ENCODE measurements around the gene DTNA.

Gene DTNA

DNA sequence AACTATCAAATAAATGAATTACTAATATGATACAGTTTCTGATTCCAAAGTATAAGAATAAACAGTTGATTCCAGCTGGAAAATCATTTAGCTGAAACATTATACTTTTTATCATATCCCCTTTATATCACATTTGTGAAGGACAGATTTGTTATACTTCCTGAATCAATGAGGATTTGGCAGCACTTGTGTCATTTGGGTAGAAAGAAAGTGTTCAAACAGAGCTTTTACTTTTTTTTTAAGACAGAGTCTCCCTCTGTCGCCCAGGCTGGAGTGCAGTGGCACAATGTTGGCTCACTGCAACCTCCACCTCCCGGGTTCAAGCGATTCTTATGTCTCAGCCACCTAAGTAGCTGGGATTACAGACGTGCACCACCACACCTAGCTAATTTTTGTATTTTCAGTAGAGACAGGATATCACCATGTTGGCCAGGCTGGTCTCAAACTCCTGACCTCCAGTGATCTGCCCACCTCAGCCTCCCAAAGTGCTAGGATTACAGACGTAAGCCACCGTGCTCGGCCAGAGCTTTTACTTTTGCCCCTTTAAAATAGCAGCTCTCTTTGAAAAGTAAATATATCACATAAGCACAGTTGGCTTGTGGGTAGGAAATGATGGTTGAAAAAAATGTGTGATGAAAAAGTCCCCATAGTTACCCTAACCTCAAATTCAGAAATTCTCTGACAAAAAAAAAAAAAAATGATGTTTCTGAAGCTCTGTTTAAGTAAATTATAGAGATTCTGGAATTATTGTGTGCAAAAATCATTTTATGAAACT, 95.2 kb downstream of the DTNA start:
- no peak for DNase-seq

- no peak for DNase-seq
Observed at GRCh38 chr18:34805878-34806351, 95.8 kb downstream of the DTNA start.

- DNase-seq = peak in 3 of 58 donors; percentile 23 to 43 (median 38)
Observed at GRCh38 chr18:34806527-34806926, 96.4 kb downstream of the DTNA start.

- DNase-seq = no peak
Observed at GRCh38 chr18:34807106-34807796, 97.2 kb downstream of the DTNA start.

GRCh38 chr18:34808389-34808788, 98.3 kb downstream of the DTNA start:
- no peak for DNase-seq

DNA sequence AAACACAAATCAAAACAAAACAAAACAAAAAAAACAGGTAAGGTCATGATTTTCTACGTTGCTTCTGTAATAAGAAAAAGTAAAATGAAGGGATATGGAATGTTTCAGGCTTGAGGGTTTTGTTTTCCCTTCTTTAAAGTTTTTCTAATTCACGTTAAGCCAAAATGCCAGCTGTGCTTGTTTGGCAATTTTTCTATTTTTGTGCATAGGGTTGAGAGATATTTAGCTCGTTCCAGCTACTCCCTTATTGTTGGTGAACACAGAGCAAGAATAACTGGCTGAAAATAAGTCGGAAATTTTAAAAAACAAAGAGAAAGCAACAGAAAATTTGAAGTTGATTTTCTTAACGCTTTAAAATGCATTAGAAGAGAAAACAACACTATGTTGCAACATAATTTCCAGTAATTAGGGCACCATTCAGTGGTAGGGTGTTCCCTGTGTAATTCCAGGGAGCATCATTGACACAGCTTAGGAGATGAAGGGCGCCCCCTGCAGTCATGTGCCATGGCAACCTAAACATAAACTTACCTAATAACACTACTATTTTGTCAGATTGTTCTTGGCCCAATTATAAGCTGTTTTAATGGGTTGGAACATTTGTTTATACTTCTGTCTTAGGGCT, 99.5 kb downstream of the DTNA start:
- peak in 27 of 58 donors; percentile 6 to 76 (median 33) for DNase-seq

DNA sequence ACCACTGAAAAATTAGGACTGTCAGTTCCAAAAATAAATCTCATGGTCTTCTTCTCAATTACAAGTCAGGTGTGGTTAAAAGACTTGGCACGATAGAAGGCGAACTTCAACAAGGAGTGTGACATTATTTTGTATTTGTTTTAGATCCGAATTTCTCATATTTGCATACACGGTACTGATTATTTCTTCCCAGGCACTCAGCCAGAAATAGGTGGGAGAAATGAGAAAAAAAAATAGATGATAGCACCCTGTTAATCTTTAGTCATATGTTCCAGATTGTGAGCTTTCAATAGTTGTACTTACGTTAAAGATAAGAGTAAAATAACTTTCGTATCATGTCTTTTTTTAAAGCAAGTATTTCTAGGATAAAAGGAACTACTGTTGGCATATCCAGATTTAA, 106.1 kb downstream of the DTNA start:
- DNase-seq = no peak

DNA sequence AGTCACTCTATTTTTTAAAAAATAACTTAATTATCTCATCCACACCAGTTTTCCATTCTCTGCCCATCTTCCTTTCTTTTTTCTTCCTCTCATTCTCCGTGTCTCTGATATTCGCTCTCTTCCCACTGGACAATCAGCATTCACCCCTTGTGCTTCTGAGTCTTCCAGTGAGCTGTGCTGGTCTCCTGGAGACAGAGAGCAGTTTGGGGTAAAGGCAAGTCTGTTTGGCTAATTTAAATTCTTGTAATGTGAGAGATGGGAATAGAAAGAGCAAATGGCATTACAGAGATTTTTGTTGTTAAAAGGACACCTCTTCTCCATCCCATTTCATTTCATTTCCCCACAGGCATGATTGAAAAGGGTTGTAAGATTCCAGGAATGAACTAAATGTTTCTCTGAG, 107.5 kb downstream of the DTNA start:
- peak in 10 of 58 donors; percentile 5 to 66 (median 31) for DNase-seq

DNA sequence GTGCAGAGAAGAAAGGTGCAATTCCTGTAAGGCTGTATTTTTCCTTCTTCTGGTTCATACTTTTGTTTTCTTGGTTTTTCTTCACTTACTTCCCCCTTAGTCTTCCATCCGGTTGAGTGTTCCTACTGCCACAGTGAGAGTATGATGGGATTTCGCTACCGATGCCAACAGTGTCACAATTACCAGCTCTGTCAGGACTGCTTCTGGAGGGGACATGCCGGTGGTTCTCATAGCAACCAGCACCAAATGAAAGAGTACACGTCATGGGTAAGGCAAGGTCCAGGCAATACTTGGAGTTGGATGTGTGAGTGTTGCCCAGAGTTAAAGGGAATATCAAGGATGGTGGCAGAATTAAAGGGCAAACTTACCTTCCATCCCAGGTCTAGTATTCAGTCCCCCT, 108.0 kb downstream of the DTNA start:
- DNase-seq = peak in 47 of 58 donors; percentile 5 to 84 (median 48)

GRCh38 chr18:34820360-34821065, 110.4 kb downstream of the DTNA start:
- DNase-seq = no peak

DNA sequence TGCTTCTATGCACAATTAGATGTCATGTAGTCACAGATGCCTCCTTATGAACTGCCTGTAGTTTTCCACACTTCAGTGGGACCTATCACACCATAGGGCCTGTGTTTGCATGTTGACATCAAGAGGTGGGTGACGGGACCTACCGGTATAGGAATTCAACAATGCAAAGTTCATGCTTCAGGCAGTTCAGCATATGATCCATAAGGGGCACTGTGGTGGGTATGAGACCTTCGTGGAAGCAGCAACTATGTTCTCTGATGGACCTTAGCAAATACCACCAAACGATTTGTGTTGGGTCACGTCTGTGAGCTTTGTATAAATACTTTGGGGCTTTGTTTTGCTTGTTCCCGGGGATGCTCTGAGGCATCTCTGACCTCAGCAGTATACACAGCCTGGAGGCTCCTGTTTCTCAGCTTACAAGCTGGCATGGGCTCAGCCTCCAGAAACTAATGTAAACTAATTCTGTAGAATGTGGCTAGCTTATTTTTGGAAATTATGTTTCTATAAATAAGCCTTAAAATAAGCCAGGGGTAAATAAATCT, 111.6 kb downstream of the DTNA start:
- no peak for DNase-seq

GRCh38 chr18:34828093-34828492, 118.0 kb downstream of the DTNA start:
- no peak for DNase-seq

GRCh38 chr18:34834897-34835296, 124.8 kb downstream of the DTNA start:
- peak in 2 of 58 donors; percentile 9 to 42 for DNase-seq

DNA sequence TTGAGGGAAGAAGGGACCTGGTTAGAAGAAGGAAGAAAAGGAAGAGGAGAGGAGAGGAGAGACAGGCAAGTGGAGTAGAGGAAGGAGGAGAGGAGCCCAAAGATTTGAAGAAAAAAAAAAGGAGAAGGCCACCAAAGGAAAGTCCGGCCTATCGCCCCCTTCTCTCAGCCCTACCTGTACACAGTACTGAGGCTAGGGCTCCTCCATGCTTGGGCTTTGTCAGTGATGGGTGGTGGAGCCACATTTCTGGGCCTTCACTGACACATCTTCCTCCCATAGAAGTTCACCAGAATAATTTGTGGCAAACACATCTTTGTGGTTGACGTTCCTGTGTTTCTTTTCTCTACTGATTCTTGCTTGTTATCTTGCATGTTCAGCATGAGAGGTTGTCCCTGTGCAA, 125.4 kb downstream of the DTNA start:
- DNase-seq = no peak

DNA sequence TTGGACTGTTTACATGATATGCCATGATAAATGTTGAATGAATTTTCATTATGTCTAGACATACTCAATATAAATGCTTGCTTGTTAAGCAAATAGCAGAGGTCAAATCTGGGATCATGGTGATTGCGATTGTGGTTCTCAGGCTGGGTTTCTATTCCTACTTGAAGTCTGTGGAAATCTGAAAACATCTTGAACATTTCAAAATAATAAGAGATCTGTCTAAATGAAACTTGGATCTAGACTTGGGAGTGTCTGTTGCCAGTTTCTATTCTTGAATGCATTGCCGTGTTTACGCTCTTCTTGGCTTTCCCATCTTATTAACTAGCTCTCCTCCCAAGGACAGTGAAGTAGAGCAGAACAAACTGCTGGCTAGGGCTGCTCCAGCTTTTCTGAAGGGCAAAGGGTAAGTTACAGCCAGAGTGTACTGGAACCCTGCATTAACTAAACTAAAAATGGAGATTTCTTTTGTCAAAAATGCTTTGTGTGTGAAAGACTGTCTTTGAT, 127.7 kb downstream of the DTNA start:
- DNase-seq = peak in 18 of 58 donors; percentile 3 to 73 (median 16)

- no peak for DNase-seq
Observed at GRCh38 chr18:34838669-34839068, 128.6 kb downstream of the DTNA start.

DNA sequence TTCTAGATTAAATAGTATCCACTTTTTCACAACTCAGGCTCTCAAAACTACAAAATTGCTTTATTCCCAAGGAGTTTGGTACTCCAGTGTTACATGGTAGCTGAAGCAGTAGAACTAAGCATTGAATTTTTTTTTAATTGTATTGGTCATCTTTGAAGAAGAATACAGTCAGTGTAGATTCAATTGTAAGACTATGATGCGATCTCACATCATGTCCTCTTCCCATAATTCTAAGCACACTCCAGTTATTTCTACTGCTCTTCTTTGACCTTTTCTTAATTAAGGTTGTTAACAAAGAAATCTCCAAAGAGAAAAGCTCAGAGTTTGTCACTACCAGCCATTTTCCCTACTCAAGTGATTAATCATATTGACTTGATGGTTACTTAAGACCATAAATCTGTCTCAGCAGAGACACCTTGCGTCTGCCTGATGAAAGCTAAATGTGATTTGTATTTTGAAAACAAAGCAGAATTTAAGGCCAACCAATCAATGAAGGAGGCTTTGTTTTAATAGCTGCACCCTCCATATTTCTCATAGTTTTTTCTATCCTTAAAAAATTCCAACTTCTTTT, 130.2 kb downstream of the DTNA start:
- DNase-seq = no peak

GRCh38 chr18:34841891-34842290, 131.8 kb downstream of the DTNA start:
- no peak for DNase-seq

DNA sequence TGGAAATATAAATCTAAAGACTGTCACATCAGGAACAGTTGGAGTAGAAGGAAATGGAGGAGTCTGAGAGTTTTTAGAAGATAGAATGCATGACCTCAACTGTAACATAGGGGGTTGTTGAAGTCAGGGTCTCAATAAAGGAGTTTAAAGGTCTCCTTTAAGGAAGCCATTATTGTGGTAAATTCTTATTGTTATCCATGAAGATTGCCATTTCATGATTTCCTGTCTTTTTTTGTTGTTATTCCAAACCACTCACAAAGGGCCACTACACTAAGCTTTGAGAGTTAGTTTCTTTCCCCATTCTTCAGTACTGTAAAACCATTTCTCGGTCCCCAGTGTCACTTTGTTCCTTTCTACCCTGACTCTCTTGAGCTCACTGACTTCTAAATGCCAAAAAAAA, 134.0 kb downstream of the DTNA start:
- DNase-seq = no peak

DNA sequence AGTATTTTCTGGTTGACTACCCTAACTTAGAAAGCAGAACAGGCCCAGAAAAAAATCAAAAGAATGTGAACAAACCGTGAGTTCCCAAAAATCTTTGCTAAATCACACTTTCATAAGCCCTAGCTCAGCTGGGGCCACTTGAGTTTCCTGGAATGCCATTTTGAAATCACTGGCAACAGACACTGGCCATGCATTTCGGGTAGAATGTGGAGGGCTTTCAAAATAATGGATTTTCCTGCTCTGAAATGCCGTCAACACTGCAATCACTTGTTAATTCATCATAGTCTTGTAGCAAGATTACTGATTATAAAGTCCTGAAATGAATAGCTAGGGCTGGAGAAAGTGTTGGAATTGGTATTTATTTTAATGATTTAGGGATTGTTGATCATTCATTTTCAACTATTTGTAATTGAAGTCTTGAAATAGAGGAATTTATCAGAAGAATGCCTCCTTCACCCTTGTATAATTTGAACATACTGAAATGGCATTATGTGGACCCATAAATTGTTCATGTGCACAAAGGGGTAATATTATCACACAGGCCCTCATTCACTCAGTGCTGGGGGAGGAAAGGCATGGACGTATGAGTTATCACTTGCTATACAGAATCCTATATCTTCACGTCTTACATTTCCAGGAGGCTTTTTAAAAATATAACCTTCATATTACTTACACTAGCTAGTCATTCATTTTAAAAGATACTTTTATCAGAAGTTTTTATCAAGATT, 134.8 kb downstream of the DTNA start:
- no peak for DNase-seq

Measured in anterior cingulate cortex (tissue), 58 donors.